GM19438 (cell line): ENCODE results near the gene KRAS.

ENCODE experiments used
- ATAC-seq: cut with Tn5 transposase; IDR thresholded peaks from one replicate; pipeline ENCODE4 v1.9.1; 2021; ENCODE audit warnings: low read depth; ENCODE audit not compliant: unreplicated experiment

KRAS gene

DNA sequence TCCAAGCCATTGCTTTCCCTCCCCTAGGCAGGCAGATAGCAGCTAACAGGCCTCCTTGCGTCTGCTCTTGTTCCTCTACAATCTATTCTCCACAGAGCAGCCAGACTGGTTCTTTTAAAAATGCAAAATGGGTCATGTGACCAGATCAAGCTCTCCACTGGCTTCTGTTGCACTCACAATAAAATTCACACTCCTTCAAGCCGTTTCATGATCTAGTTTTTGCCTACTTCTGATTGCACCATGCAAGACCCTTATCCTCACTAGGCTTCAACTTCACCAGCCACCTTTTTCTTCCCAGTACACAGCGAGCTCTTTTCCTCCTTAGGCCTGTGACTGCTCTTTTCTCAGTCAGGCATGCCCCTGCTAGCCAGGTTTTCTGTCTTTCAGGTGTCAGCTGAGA lies 6.1 kb upstream of the KRAS start:
- no peak for ATAC-seq

DNA sequence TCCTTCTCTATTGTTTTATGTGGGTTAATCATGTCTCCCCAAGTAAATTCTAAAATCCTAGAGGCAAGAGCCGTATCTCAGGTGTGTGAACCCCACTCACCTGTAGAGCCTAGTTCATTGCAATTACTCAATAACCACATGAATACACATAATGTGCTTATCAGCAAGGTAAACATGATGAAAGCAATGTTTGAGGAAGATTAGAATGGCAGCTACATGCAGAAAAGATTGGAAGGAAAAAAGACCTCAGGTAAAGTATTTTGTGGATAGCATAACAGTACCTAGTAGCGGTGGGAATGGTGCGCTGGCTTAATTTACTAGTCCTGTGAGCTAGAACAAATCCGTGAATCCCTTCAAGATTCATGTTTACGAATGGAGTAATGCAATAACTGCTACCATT lies 5.3 kb upstream of the KRAS start:
- no peak for ATAC-seq

DNA sequence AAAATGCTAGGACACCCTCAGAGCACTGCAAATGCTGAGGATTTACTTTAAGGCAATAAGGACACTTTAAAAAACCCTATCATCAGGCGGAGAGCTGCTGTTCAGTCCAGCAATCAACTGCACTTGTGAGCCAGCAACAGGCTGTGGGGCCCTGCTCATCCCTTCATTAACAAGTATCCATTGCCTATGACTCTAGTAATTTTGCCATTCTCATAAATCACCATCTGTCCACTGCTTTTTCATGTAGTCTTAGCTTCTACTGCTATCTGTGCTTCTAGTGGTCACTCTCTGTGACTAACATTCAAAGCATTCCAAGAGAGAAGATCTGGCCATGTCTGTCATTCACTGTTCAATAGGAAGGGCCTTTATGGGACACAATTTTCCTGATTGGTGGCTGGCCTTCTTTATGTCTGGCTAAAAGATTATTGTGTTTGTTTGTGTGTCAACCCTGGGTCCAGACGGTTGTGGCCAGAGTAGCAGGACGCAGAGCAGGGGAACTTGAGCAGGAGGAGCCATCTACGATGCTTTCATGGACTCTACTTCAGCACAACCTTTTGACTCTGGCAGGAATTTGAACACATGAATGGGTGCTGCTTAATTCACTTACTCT lies 3.6 kb upstream of the KRAS start:
- ATAC-seq, result no peak

DNA sequence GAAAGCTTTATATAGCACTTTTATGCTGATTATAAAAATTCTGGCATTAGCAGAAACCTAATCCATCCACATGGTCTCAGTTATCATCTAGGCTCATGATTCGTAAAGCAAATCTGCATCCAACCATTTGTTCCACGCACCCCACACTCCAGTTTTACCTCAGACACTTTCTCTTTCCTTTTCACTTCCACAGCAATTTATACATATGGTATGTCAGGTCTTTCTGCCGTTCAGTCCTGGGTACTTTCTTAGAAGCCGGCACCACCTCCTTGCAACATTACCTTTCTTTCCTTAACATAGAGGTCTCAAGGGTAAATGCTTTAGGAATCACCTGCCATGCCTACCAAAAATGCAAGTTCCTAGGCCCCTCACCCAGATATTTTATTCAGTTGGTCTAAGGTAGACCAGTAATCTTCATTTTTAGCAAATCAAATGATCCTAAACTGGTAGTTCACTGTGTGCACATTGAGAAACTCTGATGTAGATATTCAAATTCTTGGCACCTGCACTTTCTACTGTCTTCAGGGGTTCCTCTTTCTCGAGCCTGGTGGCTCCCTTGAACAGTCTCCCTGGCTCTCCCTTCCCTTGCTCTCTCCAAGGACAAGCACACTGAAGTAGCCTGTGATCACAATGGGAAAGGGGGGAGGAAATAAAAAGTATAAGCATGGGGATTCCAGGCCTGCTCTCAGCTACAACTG lies 2.8 kb upstream of the KRAS start:
- no peak for ATAC-seq

DNA sequence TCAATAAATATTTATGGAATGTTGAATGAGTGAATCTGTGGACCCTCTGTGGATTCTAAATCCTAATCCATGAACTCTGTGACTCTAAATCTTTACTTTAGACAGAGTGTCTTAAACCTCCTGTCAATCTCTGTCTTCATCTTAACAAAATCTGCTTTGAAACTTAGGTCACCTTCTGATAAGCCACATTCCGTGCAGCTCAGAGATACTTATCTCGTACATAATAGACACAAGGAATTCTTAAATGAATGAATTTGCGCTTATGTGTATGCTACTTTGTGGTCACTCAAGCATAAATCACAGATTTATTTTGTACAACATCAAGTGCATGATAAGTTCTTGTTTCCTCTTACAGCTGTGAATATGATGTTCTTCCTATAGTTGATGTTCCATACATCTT lies 2.2 kb upstream of the KRAS start:
- ATAC-seq, result no peak

DNA sequence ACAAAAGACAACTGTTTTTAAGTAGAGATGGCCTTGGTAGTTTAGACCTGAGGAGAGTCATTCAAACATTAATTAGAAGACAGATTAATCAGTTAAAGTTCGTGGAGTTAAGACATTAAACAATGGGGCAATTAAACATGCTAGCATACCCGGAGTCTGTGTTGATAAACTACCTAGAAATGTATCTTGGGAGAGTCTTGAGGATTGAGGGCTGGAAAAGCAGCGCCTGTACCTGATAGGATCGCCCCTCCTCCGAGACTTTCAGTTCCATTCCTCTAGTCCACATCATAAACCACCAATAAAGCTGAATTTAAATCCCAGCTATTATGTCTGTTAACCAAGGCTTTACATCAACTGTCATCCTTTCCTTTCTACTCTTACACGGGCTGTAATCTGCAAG lies 1.0 kb upstream of the KRAS start:
- ATAC-seq, result no peak

DNA sequence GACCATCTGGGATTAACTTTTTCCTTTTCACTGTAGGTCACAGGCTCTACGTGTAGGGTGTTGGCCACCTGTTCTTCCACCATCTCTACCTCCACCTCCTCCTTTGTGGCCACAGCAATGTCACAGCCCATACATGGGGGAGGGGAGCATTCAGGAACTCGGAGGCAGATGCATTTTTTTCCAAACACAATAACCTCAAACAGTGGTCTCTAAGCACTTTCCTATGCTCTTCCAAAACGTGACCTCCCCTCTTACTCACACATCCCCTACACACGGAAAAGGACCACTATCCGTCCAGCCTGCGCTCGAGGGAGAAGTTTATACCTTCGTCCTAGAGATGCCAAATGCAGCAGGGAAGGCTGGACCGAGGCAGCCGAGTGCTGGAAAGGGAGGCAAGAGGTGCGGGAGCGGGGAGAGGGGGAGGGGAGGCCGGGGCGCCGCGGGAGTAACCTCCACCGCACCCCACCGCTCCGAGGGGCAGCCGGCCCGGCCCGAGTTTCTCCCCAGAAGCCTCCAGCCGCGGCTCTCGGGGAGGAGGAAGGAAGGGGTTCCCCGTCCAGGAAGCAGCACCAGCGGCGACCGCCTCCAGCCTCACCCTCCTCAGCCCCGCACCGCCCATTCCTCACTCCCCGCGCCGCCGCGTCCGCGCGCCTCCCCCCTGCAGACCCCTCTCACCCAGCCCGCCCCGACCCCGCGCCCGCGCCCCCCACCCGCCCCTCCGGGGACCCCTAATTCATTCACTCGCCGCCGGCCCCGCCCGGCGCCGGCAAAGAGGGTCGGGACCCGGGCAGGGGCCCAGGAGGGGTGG lies 594 bp downstream of the KRAS start:
- ATAC-seq, result peak; percentile 45

DNA sequence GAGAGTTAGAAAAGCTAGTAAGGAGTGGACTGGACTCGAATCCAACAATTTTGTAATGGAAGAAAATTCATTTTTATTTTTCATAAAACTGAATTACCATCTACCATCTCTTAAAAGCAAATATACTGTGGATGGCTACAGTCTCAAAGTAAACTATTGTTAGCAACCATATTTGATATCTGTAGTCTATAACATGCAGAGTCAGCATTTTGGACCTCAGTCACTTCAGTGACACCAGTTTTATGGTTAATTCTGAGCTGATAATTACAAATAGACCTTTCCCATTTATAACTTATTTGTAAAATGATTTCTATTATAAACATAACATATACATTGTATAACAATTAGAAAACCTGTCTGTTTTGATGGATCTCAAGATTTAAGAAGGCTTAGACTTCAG lies 2.0 kb downstream of the KRAS start:
- ATAC-seq, result no peak

DNA sequence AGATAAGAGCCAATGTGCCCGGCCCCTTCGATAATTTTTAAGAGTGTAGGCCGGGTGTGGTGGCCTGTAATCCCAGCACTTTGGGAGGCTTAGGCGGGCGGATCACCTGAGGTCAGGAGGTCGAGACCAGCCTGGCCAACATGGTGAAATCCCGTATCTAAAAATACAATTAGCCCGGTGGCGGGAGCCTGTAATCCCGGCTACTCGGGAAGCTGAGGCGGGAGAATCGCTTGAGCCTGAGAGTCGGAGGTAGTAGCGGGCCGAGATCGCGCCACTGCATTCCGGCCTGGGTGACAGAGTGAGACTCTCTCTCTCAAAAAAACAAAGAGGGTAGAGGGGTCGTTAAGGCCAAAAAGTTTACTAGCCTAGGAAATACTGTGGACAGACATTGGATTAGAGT lies 2.6 kb downstream of the KRAS start:
- no peak for ATAC-seq

DNA sequence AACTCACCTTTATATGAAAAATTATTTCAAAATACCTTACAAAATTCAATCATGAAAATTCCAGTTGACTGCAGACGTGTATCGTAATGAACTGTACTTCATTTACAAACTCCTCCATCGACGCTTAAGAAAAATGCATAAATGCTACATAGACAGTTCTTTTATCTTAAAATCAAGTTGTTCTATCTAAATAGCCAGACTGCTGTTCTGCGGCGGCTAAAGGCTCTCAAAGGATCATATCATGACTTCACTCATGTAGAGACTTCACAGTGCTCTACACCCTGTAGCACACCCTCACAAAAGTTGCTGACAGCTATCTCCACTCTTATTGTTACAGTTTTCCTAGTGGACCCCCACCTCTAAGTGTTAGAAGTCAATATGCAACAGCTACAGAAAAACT lies 5.2 kb downstream of the KRAS start:
- no peak for ATAC-seq

DNA sequence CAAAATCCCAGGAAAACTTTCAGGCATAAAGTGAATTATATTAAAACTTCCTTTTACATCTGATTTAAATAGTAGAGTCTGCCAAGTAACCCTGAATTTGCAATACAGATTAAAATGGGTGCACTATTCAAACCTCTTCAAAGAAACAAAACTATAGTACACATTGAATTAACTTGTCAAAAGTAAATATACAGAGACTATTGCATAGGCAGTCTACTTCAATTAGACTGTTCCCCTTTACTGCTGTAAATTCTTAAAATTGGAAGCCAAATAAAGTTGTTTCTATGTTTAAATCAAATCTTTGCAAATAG lies 7.1 kb downstream of the KRAS start:
- ATAC-seq, result no peak

DNA sequence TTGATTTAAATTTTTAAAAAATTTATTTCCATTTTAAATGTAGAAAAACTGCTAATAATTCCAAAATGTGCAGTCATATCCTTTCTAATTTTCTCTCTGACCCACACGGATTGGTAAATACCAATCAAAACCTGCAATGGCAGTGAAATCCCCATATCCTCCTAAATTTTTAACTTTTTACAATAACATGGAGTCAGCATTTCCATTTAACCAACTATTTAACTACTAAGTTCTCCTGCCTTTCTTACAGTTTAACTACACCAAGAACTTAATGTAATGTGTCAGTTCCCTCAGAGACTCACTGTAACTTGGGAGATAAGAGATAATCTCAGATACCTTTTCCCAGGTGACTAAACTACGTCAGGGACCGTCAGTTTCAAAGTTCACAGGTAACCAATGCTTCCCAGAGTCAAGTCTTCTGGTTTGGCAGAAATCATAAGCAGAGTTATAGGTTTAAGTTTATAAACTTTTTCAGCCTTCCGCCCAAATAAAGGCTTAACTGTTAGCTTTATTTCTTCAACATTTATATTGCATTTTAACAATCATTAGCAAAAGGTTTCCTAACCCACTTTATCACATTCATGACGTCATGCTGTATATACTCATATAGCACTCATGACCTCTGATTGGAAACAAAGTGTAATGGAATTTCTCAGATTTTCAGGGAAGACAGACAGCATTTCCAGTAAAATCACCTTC lies 7.6 kb downstream of the KRAS start:
- ATAC-seq, result no peak

DNA sequence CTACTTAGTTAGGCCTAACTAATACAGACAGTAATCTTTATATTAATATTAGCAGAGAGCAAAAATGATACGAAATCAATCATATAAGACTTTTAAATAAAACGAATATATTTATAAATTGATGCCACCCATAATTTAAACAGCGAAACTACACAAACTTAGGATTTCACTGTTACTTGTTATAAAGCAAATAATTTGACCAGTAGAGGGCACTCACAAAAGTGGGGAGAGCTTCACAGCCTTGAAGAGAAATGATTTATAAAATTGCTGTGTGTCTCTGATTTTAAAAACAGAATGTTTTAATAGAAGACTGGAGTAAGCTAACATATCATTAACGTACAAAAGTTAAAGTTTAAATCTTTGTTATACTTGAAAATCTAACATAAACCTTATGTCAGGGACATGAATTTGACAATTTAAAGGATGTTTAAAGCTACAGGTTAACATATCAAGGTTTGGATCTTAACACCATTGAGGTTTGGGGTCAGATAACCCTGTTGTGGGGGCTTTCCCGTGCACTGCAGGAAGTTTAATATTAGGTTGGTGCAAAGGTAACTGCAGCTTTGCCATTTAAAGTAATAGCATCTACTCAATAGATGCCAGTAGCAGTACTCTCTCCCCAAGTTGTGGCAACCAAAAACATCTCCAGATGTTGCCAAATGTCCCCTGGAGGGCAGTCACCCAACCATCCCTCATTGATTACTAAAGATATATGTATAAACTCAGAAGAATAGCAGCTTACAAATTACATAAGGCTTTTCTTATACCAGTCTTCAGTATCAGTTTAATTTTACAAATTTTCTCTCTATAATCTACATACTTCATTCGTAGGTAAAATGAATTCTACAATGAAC lies 9.3 kb downstream of the KRAS start:
- ATAC-seq, result no peak

DNA sequence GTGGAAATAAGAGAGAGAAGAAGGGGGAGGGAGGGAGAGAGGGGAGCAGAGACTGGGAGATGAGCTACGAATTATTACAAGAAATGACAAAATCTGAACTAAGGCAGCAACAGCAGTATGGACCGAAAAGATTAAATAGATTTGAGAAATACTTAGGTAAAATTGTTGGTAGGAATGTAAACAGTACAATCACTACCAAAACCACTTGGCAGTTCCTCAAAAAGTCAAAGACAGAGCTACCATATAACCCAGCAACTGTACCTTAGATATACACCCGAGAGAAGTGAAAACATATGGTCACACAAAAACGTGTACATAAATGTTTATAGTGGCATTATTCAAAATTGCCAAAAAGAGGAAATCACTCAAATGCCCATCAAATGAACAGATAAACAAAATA lies 14.1 kb downstream of the KRAS start:
- ATAC-seq, result no peak

DNA sequence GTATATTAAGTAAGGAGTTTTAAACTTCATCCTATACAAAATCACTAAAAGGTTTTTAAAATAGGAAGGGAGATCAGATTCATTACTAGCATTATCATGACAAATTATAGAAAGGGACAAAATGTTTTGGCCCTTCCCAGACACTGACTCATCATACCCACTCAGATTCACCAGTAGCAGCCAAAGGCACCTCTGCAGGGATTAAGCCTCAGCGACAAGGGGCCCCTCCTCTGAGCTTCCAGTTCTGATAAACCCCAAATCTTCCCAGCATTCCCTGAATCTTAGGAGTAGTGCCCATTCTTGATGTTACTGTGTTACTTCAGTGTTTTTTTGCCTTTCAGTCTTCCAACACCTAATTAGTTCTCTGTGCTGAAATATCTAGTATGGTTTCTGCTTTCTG lies 14.5 kb downstream of the KRAS start:
- ATAC-seq, result no peak

DNA sequence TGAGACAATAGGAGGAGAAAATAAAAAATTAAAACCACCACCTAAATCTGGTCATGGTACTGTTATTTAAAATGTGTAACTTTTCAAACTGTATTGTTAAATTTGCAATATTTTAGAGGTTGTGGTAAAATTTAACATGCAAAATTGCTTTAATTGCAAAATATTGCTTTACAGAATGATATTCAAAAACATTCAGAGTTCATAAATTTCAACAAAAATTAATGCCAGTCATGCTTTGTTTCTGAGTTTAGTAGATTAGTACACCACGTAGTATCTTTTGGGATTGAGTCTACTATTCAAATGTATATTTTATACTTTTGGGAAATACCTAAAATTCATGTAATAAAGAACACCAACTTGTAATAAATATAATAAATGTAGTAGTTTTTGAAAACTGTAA lies 37.4 kb downstream of the KRAS start:
- no peak for ATAC-seq

DNA sequence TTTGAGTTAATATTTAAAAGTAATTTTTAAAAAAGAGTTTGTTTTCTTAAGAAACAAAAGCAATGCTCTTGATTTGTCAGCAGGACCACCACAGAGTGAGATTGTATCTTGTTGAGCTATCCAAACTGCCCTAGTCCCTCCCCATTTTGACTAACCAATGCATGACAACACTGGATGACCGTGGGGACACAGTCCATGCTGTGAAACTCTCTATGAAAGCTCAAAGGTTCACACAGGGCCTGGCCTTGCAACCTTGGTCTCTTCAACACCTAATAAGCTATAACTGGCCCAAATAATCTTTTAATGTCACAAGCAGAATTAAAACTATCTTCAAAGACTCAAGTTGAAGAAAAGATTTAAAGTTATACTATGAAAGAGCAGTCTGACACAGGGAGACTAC lies 42.2 kb downstream of the KRAS start:
- no peak for ATAC-seq

DNA sequence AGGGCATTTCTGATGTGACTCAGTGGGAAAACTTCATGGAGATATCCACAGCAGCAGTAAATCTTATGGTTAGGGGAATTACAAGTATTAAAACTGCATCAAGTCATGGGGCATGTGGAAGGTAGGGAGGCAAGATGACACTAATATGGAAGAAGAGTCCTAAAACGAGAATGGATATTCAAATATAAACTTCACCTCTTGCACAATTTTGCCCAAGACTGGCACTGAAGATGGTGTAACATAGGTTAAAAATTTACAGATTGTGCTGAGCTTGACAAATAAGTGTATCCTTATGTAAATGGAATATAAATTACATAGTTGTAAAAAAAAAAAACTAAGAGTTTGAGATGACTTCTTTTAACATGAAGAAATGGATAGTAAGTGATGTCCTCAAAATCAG lies 42.9 kb downstream of the KRAS start:
- no peak for ATAC-seq

DNA sequence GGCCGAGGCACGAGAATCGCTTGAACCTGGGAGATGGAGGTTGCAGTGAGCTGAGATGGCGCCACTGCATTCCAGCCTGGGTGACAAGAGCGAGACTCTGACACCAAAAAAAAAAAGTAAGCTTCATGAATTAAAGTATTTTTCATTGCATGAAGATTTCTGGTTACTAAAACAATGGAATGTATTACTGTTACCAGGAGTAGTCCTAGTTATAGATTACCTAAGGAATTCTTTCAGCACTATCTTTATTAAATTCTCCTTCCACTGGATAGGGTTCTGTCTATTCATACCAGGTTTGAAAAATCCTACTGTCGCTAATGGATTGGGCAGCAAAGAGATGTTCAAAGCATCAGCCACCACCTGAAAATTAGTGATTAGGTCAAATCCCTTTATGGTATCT lies 43.3 kb downstream of the KRAS start:
- ATAC-seq, result no peak

DNA sequence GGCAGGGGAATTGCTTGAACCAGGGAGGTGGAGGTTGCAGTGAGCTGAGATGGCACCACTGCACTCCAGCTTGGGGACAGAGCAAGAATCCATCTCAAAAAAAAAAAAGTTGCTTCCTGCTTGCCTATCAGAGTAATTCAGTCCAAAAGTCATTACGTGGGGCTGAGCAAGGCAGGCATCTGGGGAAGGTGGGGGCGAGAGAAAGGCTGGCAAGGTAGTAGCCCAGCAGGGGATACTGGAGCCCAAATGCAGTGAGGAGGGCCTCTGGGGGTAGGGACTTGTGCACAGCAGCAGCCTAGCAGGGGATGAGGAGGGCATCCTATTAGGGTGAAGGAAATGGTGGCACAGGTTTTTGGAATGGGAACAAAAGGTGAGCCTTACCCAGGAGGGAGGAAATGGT lies 48.6 kb downstream of the KRAS start:
- no peak for ATAC-seq

DNA sequence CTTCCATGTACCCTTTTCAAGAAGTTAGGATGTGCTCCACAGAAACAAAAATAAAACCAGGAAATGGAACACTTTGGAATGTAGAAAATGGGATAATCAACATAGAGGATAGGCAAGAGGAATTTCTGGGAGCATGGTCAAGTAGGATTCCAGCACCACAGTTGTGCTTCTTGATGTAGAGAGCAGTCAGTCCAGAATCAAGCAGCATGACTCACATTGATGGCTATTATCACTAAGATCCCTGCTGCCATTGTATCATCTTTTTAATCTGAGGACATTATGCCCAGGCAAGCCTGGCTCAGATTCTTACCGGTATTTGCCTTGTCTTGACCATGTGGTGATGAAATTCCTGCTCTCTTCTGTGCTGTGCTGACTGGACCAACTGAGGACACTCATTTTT lies 50.0 kb downstream of the KRAS start:
- ATAC-seq, result no peak
